NOMO-1 treated with DMSO at 0.1 percent for 48 hours (cell line): ENCODE data around the gene HOXD3.

Experiments
- DNase-seq: peaks from one replicate; lab custom pipeline; 2025; ENCODE audit not compliant: unreplicated experiment; lab: John Stamatoyannopoulos, UW

The HOXD3 gene

GRCh38 chr2:176206136-176206535 lies 49.0 kb downstream of the HOXD3 start:
- DNase-seq, result no peak

DNA sequence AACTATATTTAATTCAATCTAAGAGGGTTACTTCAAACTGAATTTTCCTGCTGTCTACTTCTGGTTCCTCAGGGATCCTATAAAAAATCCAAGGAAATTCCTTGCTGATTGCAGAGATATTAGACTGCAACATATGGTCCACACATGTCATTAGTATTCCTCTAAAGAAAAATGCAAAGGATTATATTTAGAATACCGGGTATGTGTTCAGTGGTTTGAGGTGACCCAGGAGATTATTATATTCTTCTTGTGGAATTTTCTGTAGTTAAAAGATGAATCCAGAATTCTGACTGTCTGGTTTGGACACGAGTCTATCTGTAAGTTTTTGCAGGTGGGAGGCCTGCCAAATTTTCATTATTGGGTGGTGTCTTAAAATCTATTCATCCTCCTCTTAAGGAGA lies 49.6 kb downstream of the HOXD3 start:
- DNase-seq, result no peak

- no peak for DNase-seq
These were observed 54.0 kb downstream of the HOXD3 start for GRCh38 chr2:176211110-176211509.

- no peak for DNase-seq
These were observed 55.2 kb downstream of the HOXD3 start for GRCh38 chr2:176212276-176212675.

- no peak for DNase-seq
These were observed 56.3 kb downstream of the HOXD3 start for GRCh38 chr2:176213406-176213805.
